ENCODE measurements around the gene ARHGAP35. TPM values are rescaled to one million over a fixed set of nuclear protein-coding genes. Genes with fewer than 3 reads are reported as not detected.

Gene ARHGAP35
- total RNA-seq, 4 donors from 2014 or later, result 36.5 to 66.7 (median 50.9) TPM

- no peak for TF ChIP-seq CTCF (IDR thresholded peaks at IDR 0.05; ENCODE audit: low read depth)
Measured at GRCh38 chr19:46823049-46823448, 37.7 kb upstream of the ARHGAP35 start.

- TF ChIP-seq CTCF (IDR thresholded peaks at IDR 0.05; ENCODE audit: low read depth), result no peak
Measured at GRCh38 chr19:46824890-46825730, 35.7 kb upstream of the ARHGAP35 start.

- TF ChIP-seq CTCF (IDR thresholded peaks at IDR 0.05; ENCODE audit: low read depth), result no peak
Measured at GRCh38 chr19:46825731-46826055, 35.1 kb upstream of the ARHGAP35 start.

GRCh38 chr19:46828484-46828883, 32.3 kb upstream of the ARHGAP35 start:
- TF ChIP-seq CTCF (IDR thresholded peaks at IDR 0.05; ENCODE audit: low read depth), result no peak

GRCh38 chr19:46830864-46831263, 29.9 kb upstream of the ARHGAP35 start:
- TF ChIP-seq CTCF (IDR thresholded peaks at IDR 0.05; ENCODE audit: low read depth), result no peak

GRCh38 chr19:46834121-46834520, 26.7 kb upstream of the ARHGAP35 start:
- no peak for TF ChIP-seq CTCF (IDR thresholded peaks at IDR 0.05; ENCODE audit: low read depth)

- no peak for TF ChIP-seq CTCF (IDR thresholded peaks at IDR 0.05; ENCODE audit: low read depth)
Measured at GRCh38 chr19:46834984-46835383, 25.8 kb upstream of the ARHGAP35 start.

Data from subcutaneous adipose tissue (tissue), 4 donors.